Measurements from ENCODE around the gene NAXE.

- no peak for TF ChIP-seq CTCF (IDR thresholded peaks at IDR 0.05)
- TF ChIP-seq POLR2A (IDR thresholded peaks at IDR 0.05) = no peak
Observed at GRCh38 chr1:156615946-156616345, 24.4 kb downstream of the NAXE start.

Data from lower leg skin (tissue), 3 donors.